Brain pericyte (primary cell): ENCODE measurements around the gene MAGI1.
"Not testable (repeated sequence)": the region's sequence is repeated elsewhere in the genome, so short reads cannot be mapped to it uniquely, and the experiment has no call there.

Experiments
- DNase-seq: peaks from one replicate; pipeline ENCODE4 v3.0.0-alpha.2; 2012; ENCODE audit warnings: low read depth, low spot score

MAGI1 gene

GRCh38 chr3:65632414-65632813 lies 406.3 kb downstream of the MAGI1 start:
- DNase-seq = no peak

GRCh38 chr3:65628978-65629377 lies 409.7 kb downstream of the MAGI1 start:
- DNase-seq = no peak

GRCh38 chr3:65627062-65627461 lies 411.7 kb downstream of the MAGI1 start:
- no peak for DNase-seq

GRCh38 chr3:65625305-65625704 lies 413.4 kb downstream of the MAGI1 start:
- DNase-seq = no peak

- DNase-seq = no peak
Observed at GRCh38 chr3:65623362-65623761, 415.4 kb downstream of the MAGI1 start.

- no peak for DNase-seq
Observed at GRCh38 chr3:65619888-65620287, 418.8 kb downstream of the MAGI1 start.

GRCh38 chr3:65619451-65619881 lies 419.3 kb downstream of the MAGI1 start:
- DNase-seq = no peak

GRCh38 chr3:65618599-65618998 lies 420.1 kb downstream of the MAGI1 start:
- DNase-seq = no peak

- DNase-seq = no peak
Observed at GRCh38 chr3:65617787-65618186, 420.9 kb downstream of the MAGI1 start.

- DNase-seq = no peak
Observed at GRCh38 chr3:65617209-65617608, 421.5 kb downstream of the MAGI1 start.

- no peak for DNase-seq
Observed at GRCh38 chr3:65616563-65616962, 422.2 kb downstream of the MAGI1 start.

- no peak for DNase-seq
Observed at GRCh38 chr3:65615329-65615728, 423.4 kb downstream of the MAGI1 start.

GRCh38 chr3:65614585-65614984 lies 424.1 kb downstream of the MAGI1 start:
- DNase-seq = no peak

- not testable (repeated sequence) for DNase-seq
Observed at GRCh38 chr3:65607965-65608460, 430.7 kb downstream of the MAGI1 start.

GRCh38 chr3:65607101-65607500 lies 431.6 kb downstream of the MAGI1 start:
- no peak for DNase-seq

- no peak for DNase-seq
Observed at GRCh38 chr3:65605876-65606432, 432.8 kb downstream of the MAGI1 start.

GRCh38 chr3:65604863-65605526 lies 433.7 kb downstream of the MAGI1 start:
- DNase-seq = no peak

GRCh38 chr3:65603631-65604030 lies 435.1 kb downstream of the MAGI1 start:
- no peak for DNase-seq

- DNase-seq = no peak
Observed at GRCh38 chr3:65600888-65601287, 437.8 kb downstream of the MAGI1 start.

- DNase-seq = no peak
Observed at GRCh38 chr3:65597952-65598413, 440.7 kb downstream of the MAGI1 start.

GRCh38 chr3:65597226-65597951 lies 441.3 kb downstream of the MAGI1 start:
- DNase-seq = no peak

- no peak for DNase-seq
Observed at GRCh38 chr3:65596571-65597225, 442.0 kb downstream of the MAGI1 start.
